Spleen (tissue), 11 donors: ENCODE measurements around the gene C4orf50. TPM values are rescaled to one million over a fixed set of nuclear protein-coding genes. Genes with fewer than 3 reads are reported as not detected.

ENCODE experiments used
- DNase-seq: peaks from one replicate; pipeline ENCODE4 v3.0.0-alpha.2; 2020
- H3K27ac ChIP-seq, 8 donors: fragments of 200-600 bp; sonication (generic) in 7 of 8; 1 replicate in 4 of 8; 2 replicates in 4 of 8; pipeline versions ENCODE4 v1.5.0 to v1.8.0; 2016 to 2021; ENCODE audit warnings: inconsistent platforms in 4 of 8, mild to moderate bottlenecking in 4 of 8, moderate library complexity in 1 of 8
- H3K27me3 ChIP-seq, 7 donors: fragments of 200-600 bp; sonication (generic) in 6 of 7; replicated peaks in 1 of 7; 1 replicate in 4 of 7; 2 replicates in 3 of 7; pipeline versions ENCODE4 v1.5.0 to v1.8.0; 2016 to 2021; ENCODE audit warnings: inconsistent platforms in 3 of 7, mild to moderate bottlenecking in 1 of 7
- H3K36me3 ChIP-seq, 6 donors: fragments of 200-600 bp; sonication (generic) in 5 of 6; 1 replicate in 4 of 6; 2 replicates in 2 of 6; pipeline versions ENCODE4 v1.5.0 to v1.8.0; 2016 to 2021; ENCODE audit warnings: inconsistent platforms in 2 of 6
- H3K4me1 ChIP-seq, 6 donors: fragments of 200-600 bp; sonication (generic) in 5 of 6; 1 replicate in 3 of 6; 2 replicates in 3 of 6; pipeline versions ENCODE4 v1.5.0 to v1.8.0; 2016 to 2021; ENCODE audit warnings: inconsistent platforms in 3 of 6
- H3K4me3 ChIP-seq, 8 donors: fragments of 200-600 bp; sonication (generic) in 7 of 8; 1 replicate in 4 of 8; 2 replicates in 4 of 8; pipeline versions ENCODE4 v1.5.0 to v1.8.0; 2016 to 2021; ENCODE audit warnings: inconsistent platforms in 4 of 8, mild to moderate bottlenecking in 4 of 8, moderate library complexity in 2 of 8
- H3K9me3 ChIP-seq, 8 donors: fragments of 200-600 bp; sonication (generic) in 7 of 8; 1 replicate in 4 of 8; 2 replicates in 4 of 8; pipeline versions ENCODE4 v1.5.0 to v1.8.0; 2016 to 2021; ENCODE audit warnings: inconsistent platforms in 4 of 8
- CTCF ChIP-seq, 11 experiments: fragments of 200-600 bp in 7 of 11; fragments of 450-650 bp in 4 of 11; sonication (generic) in 4 of 11; IDR thresholded peaks in 8 of 11; conservative IDR thresholded peaks in 3 of 11; 1 replicate in 7 of 11; 2 replicates in 4 of 11; pipeline versions ENCODE4 v1.4.0 to v1.8.0; 2016 to 2021; ENCODE audit warnings: antibody characterized with exemption in 11 of 11, inconsistent platforms in 4 of 11, mild to moderate bottlenecking in 1 of 11
- POLR2A ChIP-seq, 3 donors: fragments of 450-650 bp; IDR thresholded peaks; one replicate each; pipeline ENCODE4 v1.5.1; 2017; ENCODE audit warnings: antibody characterized with exemption in 3 of 3, mild to moderate bottlenecking in 1 of 3
- POLR2AphosphoS5 ChIP-seq, 3 donors: sonication (generic); formaldehyde crosslinking; IDR thresholded peaks; one replicate each; pipeline ENCODE4 v1.5.1; 2017; ENCODE audit warnings: antibody characterized with exemption in 3 of 3
- WGBS, 5 donors: extraction: QIAGEN DNeasy Blood & Tissue Kit in 3 of 5; methylation state at CpG; one replicate each; pipeline versions ENCODE4 v1.1.5 to v1.1.7; 2013 to 2018; 5-methylcytosine and 5-hydroxymethylcytosine counted together
- intact Hi-C: fragments of 100-400 bp; cut with DNase I; formaldehyde crosslinking; loops from one replicate; pipeline ENCODE4 v1.15.0; 2023; ENCODE audit warnings: low total_unique reads
- polyA plus RNA-seq, 3 donors: library from polyadenylated mRNA; stranded (reverse); fragments of 200-250 nt; gene quantifications; one replicate each; pipeline ENCODE4 v1.2.1, GENCODE V29; 2013
- total RNA-seq, 7 donors: library from RNA; depleted of rRNA in 3 of 7; stranded (reverse); fragments of >200 nt in 3 of 7; fragmentation: NEBNext Ultra II Directional in 4 of 7; extraction: Animal tissue kit (Norgen Biotek cat#: 25700) in 4 of 7; gene quantifications; one replicate each; pipeline versions ENCODE4 v1.1.0 to v1.2.1, GENCODE V29; 2016 to 2021
- donor health status: healthy with polysubstance abuse.
- donor health status: DM: no; HTN: no; CAD: no; lungs with moderate emphysema.
- donor health status: DM: no; HTN: no; CAD: no.
- donor health status: Bipolar disorder and iron deficiency.
- donor health status: healthy.
- donor health status: DM: no; HTN: no; CAD: no.
- donor health status: DM: yes; HTN: yes; CAD: no.

Gene C4orf50
- total and polyA plus RNA-seq, 10 donors, result 0.02 to 2.5 (median 0.30) TPM

DNA sequence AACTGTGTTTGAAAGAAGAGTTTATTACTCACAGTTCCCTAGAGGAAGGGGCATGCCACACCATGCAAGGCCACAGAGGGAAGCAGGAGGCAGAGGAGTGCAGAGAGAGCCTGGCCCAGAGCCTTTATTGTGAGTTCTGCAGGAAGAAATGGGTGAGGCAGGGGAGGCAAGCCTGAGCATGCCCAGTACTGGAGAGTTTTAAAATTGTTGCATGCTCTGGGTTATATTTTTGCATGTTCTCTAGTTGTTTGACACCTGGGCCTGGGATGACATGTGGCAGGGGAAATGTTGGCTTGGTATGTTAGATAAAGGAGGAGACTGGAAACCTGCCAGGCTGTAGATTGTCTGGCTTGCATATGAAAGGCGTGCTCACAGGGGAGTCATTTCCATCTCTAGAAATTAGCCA lies 105.6 kb downstream of the C4orf50 start:
- intact Hi-C loops, result no loop called here
- peaks cover 0 to 47% (median 19%) of the 10 kb centered on the region in 8 donors for H3K9me3 ChIP-seq
- DNase-seq, result no peak
- H3K4me3 ChIP-seq, result no peak overlapping the region
- no peaks in the 10 kb centered on the region for H3K36me3 ChIP-seq
- no peak overlapping the region for H3K27ac ChIP-seq
- no peak for TF ChIP-seq CTCF (IDR thresholded peaks at IDR 0.05 in 8 of 11, conservative IDR thresholded peaks at IDR 0.05 in 3 of 11)
- TF ChIP-seq POLR2A (IDR thresholded peaks at IDR 0.05), result no peak
- no peak for TF ChIP-seq POLR2AphosphoS5 (IDR thresholded peaks at IDR 0.05)
- peaks cover 0 to 9% (median 0%) of the 10 kb centered on the region in 7 donors for H3K27me3 ChIP-seq
- peaks cover 0 to 3% (median 0%) of the 10 kb centered on the region in 6 donors for H3K4me1 ChIP-seq
- WGBS, 5 donors, result 69 to 100% (median 81%) methylated on average over 1 of the region's 1 CpG

DNA sequence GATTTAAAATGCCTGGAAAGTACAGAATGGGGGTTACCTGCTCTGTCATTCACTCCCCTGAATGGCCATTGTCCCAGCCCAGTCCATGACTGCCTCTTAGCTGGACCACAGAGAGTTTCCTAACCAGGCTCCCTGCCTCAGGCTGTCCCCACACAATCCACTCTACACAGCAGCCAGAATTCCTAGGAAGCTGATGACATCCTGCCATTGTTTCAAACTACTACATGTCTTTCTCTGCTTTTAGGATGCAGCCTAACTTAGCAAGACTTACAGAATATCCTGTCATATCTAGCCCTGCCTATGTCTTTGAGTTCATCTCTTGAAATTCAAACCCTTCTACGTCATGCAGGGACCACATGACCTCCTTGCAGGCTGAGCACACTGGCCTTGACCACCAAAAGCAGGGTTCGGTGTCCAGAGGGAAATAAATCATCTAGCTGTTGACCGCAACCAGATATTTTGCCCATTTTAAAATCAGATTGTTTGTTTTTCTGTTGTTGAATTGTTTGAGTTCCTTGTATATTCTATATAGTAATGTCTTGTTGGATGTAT lies 109.3 kb downstream of the C4orf50 start:
- Histone ChIP-seq H3K36me3 (no peaks in the 10 kb centered on the region), H3K27me3 (peaks cover 0 to 29% (median 5%) of the 10 kb centered on the region in 7 donors), H3K4me3 (no peak overlapping the region), H3K4me1 (peaks cover 0 to 3% (median 0%) of the 10 kb centered on the region in 6 donors), H3K27ac (no peak overlapping the region), H3K9me3 (peaks cover 0 to 52% (median 23%) of the 10 kb centered on the region in 8 donors)
- TF ChIP-seq CTCF (IDR thresholded peaks at IDR 0.05 in 8 of 11, conservative IDR thresholded peaks at IDR 0.05 in 3 of 11) (no peak), POLR2A (IDR thresholded peaks at IDR 0.05) (no peak), POLR2AphosphoS5 (IDR thresholded peaks at IDR 0.05) (no peak)
- no peak for DNase-seq
- intact Hi-C loops, result no loop called here
- 26 to 43% (median 31%) methylated on average over 3 of the region's 3 CpGs for WGBS, 5 donors

DNA sequence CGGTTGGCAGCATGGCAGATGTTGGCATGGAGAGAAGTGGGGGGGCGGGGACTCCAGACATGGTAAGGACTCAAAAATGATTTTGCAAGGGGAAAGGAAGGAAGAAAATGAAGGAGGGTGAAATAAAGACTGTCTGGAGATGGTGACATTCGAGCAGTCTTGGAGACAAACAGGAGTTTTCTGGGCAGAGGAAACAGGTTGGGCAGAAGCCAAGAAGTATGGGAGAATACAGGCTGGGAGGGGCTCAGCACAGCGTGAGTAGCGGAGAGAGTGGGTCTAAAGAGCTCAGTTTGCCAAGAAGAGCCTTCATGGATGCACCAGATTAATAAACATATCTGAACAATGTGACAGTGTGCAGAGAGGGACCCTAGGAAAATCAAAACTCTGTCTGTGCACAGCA lies 112.0 kb downstream of the C4orf50 start:
- H3K36me3 ChIP-seq, result no peaks in the 10 kb centered on the region
- no peak overlapping the region for H3K4me3 ChIP-seq
- H3K27me3 ChIP-seq, result peaks cover 0 to 51% (median 5%) of the 10 kb centered on the region in 7 donors
- WGBS, 5 donors, result 22 to 40% (median 22%) methylated on average over 5 of the region's 5 CpGs
- H3K27ac ChIP-seq, result no peak overlapping the region
- intact Hi-C loops, result no loop called here
- no peak for DNase-seq
- TF ChIP-seq POLR2AphosphoS5 (IDR thresholded peaks at IDR 0.05), result no peak
- TF ChIP-seq CTCF (IDR thresholded peaks at IDR 0.05 in 8 of 11, conservative IDR thresholded peaks at IDR 0.05 in 3 of 11), result no peak
- no peak for TF ChIP-seq POLR2A (IDR thresholded peaks at IDR 0.05)
- peaks cover 0 to 44% (median 23%) of the 10 kb centered on the region in 8 donors for H3K9me3 ChIP-seq
- H3K4me1 ChIP-seq, result peaks cover 0 to 3% (median 0%) of the 10 kb centered on the region in 6 donors

DNA sequence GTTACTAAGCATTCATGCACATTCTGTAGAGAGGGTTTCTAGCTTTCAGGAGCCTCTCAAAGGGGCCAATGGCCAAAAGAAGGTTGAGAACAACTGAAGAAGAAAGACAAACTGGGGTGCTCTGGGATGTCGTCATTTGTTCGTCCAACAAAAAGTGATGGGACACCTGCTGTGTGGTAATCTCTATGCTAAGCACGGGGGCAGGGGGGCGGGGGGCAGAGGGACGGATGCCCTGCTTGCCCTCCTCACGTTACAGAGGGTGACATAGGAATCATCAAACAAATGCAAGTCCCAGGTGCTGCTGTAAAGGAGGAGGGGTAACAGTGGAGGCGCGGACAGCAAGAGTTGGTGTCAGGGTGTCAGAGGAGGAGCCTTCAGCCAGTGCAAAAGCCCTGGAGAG lies 112.5 kb downstream of the C4orf50 start:
- peaks cover 0 to 53% (median 5%) of the 10 kb centered on the region in 7 donors for H3K27me3 ChIP-seq
- intact Hi-C loops, result no loop called here
- H3K36me3 ChIP-seq, result no peaks in the 10 kb centered on the region
- H3K4me3 ChIP-seq, result no peak overlapping the region
- 11 to 20% (median 15%) methylated on average over 8 of the region's 8 CpGs for WGBS, 5 donors
- H3K27ac ChIP-seq, result no peak overlapping the region
- TF ChIP-seq CTCF (IDR thresholded peaks at IDR 0.05 in 8 of 11, conservative IDR thresholded peaks at IDR 0.05 in 3 of 11) (no peak), POLR2A (IDR thresholded peaks at IDR 0.05) (no peak), POLR2AphosphoS5 (IDR thresholded peaks at IDR 0.05) (no peak)
- peaks cover 0 to 3% (median 0%) of the 10 kb centered on the region in 6 donors for H3K4me1 ChIP-seq
- peaks cover 0 to 41% (median 23%) of the 10 kb centered on the region in 8 donors for H3K9me3 ChIP-seq
- no peak for DNase-seq
